HUDEP-2 (cell line): ENCODE results near the gene TATDN2.
A peak's percentile ranks its signal among the peaks of the same experiment; 100 is the strongest.

Experiments used
- DNase-seq, 76 experiments: peaks; one replicate each; lab custom pipeline; 2025; ENCODE audit not compliant: unreplicated experiment in 76 of 76; lab: John Stamatoyannopoulos, UW

Gene TATDN2

DNA sequence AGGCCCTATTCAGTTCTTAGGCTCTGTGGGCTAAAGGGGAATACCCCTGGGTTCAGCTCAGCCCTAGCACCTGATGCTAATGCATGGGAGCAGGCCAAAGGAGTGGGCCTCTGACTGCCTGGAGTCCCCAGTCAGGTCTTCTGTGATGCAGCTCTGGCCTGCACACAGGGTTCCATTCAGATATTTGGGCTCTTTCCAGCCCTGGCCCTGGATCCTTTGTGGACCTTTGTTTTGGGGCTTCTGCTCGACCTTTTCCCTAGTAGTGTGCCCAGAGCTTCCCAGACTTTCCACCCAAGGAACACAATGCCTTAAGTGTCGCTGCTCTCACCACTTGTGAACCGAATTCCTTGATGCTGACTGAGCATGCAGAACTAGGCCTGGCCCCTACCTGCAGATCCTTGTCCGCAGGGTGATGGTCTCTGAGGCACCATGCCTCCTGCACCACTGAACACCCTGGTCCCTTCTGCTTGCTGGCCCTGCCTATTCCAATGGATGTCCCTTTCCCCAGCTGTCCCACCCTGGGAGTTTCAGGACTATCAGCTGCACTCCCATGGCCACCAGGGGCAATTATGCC, 67.6 kb downstream of the TATDN2 start:
- no peak for DNase-seq

DNA sequence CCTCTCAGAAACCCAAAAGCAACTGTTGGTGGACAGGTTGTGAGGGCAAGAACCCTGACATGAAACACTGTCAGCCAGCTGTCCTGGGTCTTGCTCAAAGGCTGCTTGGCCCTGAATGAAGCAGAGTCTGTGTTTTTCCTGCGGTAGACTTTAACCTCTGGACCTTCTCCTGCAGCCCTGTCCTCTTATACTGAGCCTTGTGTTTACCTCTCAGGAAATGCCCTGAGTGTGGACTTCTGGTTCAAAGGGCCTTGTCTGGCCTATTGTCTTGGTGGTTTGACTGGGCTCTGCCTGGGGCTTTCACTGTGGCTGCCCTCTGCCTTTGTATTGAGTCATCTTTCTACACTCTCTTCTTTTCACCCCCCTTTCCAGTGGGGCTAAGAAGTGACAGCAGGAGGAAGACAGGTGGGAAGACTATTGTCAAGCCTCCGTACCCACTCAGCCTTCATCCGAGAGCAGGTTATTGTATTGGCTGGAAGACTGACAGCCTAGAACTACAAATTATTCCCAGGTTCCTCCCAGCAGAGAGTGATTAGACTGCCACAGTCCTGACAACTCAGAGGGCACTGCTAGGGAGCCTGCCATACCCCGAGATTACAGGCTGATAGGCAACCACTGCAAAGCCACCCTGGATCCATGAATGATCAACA, 69.2 kb downstream of the TATDN2 start:
- no peak for DNase-seq

DNA sequence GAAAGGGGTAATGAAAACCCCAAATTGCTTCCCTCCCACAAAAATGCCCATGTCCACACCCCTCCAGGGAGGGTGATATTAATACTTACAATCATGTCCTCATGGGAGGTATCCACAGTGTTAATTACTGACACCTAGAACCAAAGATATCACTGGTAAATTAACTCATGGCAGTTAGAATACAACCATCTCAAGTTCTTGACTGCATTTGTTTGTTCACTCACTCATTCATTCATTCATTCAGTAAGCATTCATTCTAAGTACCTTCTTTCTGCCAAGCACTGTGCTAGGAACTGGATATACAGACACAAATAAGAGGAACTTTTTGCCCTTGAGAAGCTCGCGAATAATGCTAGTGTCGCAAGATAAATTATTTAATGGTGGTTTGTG, 69.7 kb downstream of the TATDN2 start:
- no peak for DNase-seq

DNA sequence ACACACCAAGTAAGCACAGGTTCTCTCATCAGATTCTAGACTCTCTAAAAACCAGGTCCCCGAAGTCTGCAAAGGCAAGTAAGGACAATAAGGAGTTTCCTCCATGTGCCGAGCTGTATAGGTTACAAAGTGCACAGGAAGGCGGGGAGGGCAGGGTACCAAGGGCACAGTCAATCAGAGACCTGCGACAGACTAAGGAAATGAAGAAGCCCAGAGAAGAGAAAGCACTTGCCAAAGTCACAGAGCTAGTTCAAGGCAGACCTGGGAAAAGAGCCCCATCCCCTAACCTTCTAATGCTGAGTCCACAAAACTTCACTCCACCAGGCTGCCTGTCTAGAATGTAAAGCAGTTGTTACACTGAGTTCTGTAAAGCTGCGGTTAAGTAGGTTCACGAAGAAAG, 71.0 kb downstream of the TATDN2 start:
- no peak for DNase-seq

DNA sequence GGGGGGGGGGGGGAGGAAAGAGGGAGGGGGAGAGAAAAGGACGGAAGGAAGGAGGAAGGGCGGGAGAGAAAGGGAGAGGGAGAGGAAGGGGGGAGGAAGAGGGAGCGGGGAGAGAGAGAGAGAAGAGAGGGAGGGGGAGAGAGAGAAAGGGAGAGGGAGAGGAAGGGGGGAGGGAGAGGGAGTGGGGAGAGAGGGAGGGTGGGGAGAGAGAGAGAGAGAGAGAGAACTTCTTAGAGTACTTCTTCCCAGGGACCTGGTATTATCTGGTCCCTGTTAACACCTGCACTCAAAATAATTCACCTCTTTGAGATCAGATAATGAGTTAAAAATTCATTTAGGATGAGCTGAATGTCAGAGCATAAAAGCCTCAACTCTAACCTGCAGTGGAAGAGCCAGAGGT, 71.5 kb downstream of the TATDN2 start:
- no peak for DNase-seq

DNA sequence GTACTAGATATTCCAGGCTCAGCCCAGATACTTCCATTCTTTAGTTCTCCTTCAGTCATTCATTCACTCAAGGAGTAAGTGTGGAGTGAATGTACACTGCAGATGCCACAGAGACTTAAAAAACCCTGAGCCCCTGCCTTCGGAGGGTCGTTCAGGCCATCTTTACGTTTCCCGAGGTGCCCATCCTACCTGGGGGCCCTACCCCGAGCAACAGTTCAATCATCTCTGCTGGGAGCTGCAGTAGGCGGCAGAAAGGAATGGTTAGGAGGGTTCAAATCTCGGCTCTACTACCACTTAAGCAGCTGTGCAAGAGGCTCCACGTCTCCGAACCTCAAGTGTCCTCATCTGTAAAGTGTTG, 72.0 kb downstream of the TATDN2 start:
- DNase-seq: no peak

DNA sequence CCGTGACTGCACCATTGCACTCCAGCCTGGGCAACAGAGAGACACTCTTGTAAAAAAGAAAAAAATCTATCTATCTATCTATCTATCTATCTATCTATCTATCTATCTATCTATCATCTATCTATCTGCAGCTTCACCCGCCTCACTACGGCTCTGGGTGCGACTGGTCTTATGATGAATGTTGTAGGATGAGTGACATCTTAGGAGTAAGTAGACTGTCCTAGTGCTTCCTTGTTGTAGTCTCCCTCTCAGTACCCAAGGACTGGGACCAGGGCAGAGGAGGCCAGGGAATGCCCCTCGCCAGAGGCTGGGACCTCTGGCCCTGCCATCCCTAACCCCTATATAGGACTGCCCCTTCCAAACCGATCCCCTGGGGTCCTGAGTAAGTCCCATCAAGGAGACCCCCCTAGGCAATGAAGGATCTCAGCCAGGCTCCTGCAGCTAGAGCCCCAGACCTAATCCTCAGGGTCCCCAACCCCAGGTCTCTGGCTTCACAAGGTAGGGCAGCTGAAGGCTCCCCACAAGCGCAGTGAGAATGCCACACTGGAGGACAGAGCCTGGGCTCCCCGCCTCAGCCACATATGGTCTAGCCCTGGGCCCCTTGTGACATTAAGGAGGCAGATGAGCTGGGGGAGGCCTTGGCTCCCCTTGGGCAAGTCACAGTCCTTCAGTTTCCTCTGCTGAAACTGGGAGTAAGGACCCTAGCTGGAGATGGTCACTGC, 73.5 kb downstream of the TATDN2 start:
- no peak for DNase-seq

DNA sequence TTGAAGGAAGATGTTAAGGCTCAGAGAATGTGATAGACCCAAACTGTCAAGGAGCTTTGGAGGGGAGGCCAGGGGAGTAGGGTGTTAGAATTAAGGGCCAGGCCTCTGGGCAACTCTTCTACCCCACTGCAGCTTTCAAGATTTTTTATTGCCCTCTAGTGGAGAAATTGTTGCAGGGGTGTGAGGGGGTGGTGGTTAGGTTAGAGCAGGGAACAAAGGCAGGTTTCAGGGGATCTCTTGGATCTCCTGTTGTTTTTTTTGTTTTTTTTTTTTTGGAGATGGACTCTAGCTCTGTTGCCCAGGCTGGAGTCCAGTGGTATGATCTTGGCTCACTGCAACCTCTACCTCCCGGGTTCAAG, 74.1 kb downstream of the TATDN2 start:
- peak in 23 of 76 experiments; percentile 2 to 49 (median 26) for DNase-seq

DNA sequence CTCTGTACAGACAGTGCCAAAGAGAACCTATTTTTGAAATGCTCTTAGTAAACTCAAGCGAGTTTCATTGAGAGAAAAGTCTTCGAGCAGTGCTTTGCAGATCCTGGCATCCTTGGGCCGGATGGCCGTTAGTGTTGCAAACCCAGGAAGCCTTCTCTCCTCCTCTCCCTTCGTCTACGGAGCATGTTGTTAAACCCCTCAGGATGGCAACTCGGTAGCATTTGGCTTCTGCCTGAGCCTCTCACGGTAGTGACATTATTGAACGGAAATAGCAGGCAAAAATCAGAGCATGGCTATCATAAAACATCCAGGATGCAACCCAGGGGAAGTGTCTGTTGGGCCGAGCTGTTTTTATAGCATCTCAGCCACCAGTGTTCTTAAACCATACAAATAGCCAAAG, 79.3 kb downstream of the TATDN2 start:
- no peak for DNase-seq

DNA sequence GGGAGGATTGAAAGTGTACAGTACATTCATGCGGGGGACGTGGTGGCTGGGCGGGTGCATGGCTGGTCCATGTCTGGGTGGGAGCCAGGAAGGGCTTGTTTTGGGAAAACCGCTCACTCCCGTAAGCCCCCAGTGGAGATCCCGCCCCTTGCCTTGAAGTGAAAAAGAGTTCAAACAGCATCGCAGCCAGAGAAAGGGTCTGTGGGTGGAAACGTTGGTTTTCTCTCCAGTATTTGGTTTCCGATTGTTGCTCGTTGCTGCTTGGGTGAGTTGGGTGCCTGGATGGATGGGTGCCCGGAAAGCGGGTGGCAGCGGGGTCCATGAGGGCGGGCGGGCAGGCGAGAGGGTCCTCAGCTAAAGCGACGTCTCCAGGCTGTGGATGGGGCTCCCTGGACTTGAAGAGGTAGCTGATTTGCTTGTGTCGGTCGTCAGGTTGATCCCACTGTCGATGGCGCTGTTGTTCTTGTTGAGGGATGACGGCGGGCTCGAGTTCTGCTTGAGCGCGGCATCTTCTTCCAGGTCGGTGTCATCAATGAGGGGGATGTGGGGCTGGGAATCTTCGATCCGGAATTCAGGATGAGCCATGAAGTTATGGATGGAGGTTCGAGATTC, 80.3 kb downstream of the TATDN2 start:
- DNase-seq: no peak

DNA sequence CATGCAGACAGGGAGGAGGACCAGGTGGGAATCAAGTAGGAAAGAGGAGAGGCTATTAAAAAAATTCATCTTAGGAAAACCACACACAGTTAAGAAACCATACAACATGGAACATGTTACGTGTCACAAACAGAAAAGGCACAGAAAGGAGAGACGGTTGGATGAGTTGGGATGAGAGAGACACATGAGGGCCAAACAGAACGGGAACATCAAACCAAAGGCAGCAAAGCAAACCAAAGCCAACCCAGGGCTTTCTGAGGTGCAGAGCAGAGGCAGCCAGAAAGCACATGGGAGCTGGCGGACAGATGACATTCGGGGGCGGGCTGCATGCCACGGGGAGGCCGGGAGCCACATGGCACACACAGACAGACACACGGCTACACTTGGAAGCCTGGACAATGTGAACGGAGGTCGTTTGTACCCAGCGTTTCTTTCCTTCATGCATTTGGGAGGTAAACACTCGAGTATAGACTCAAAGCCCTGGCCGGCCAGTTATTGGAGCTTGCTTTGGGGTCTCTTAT, 81.3 kb downstream of the TATDN2 start:
- no peak for DNase-seq

DNA sequence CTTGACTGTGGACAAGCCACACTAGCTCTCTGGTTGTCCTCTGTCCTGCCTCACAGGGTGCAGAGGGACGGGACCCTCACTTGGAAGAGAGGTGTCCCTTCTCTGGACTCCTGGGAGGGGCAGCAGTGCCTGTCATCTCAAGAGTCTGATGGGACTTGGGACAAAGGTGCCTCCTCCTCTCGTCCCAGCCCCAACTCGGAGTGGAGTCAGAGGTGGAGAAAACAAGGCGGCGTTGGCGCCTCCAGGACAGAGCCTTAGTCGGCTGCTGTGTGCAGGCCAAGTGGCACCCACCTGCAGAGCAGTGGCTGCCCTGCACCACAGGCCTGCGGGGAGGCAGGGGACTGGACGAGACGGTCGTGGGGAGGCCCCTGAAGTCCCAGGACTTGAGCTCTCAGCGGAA, 82.1 kb downstream of the TATDN2 start:
- DNase-seq: no peak
